PC-3 (cell line): ENCODE measurements around the gene INPP5F. TPM values are rescaled to one million over a fixed set of nuclear protein-coding genes. Genes with fewer than 3 reads are reported as not detected.

ENCODE experiments used
- ATAC-seq: fragments of 200-7000 bp; cut with Tn5 transposase; 2 replicates; pipeline ENCODE4 v1.9.1; 2020; ENCODE audit warnings: mild to moderate bottlenecking, moderate library complexity
- BruUV-seq: library from RNA; stranded (reverse); fragments of 400-500 nt; replicated peaks from 2 replicates; lab custom pipeline; 2021; lab: Mats Ljungman, UMichigan
- CTCF ChIA-PET: fragments of 300-600 bp; sonication (Branson Sonifier 250); formaldehyde crosslinking; loops from one replicate; lab custom pipeline; 2022; ENCODE audit warnings: antibody characterized with exemption; lab: Charles Lee
- POLR2A ChIA-PET: fragments of 300-600 bp; sonication (Branson Sonifier 250); formaldehyde crosslinking; loops from one replicate; lab custom pipeline; 2022; ENCODE audit warnings: antibody characterized with exemption; ENCODE audit not compliant: unreplicated experiment; lab: Charles Lee
- DNase-seq: peaks from one replicate; pipeline ENCODE4 v3.0.0-alpha.2; 2015
- H2AFZ ChIP-seq: fragments of 300-600 bp; sonication (generic); 2 replicates; pipeline ENCODE4 v1.6.0; 2016; ENCODE audit warnings: antibody characterized with exemption, low read length
- H3F3A ChIP-seq: fragments of 300-600 bp; sonication (generic); one replicate; pipeline ENCODE4 v1.6.0; 2017; ENCODE audit warnings: antibody characterized with exemption, low read length, control low read depth, mild to moderate bottlenecking; ENCODE audit not compliant: unreplicated experiment
- H3K27ac ChIP-seq: fragments of 300-600 bp; sonication (generic); 2 replicates; pipeline ENCODE4 v1.5.1; 2016; ENCODE audit warnings: mild to moderate bottlenecking, low read length
- H3K27me3 ChIP-seq: fragments of 300-600 bp; sonication (generic); 2 replicates; pipeline ENCODE4 v1.6.1; 2016; ENCODE audit warnings: low read length, mixed read lengths
- H3K36me3 ChIP-seq: fragments of 300-600 bp; sonication (generic); 2 replicates; pipeline ENCODE4 v1.6.1; 2016; ENCODE audit warnings: low read depth, mixed run types, low read length, mixed read lengths
- H3K4me1 ChIP-seq: fragments of 300-600 bp; sonication (generic); 2 replicates; pipeline ENCODE4 v1.5.1; 2016; ENCODE audit warnings: low read length; ENCODE audit not compliant: insufficient read depth
- H3K4me2 ChIP-seq: fragments of 300-600 bp; sonication (generic); 2 replicates; pipeline ENCODE4 v1.6.0; 2016; ENCODE audit warnings: low read length
- H3K4me3 ChIP-seq: fragments of 300-600 bp; sonication (generic); 2 replicates; pipeline ENCODE4 v1.5.1; 2016; ENCODE audit warnings: mild to moderate bottlenecking, low read length, mixed read lengths
- H3K79me2 ChIP-seq: fragments of 300-600 bp; sonication (generic); 2 replicates; pipeline ENCODE4 v1.6.1; 2017; ENCODE audit warnings: low read length, mixed read lengths
- H3K9ac ChIP-seq: fragments of 300-600 bp; sonication (generic); 2 replicates; pipeline ENCODE4 v1.6.0; 2016; ENCODE audit warnings: mild to moderate bottlenecking, low read length
- H3K9me2 ChIP-seq: fragments of 300-600 bp; sonication (generic); replicated peaks from 2 replicates; pipeline ENCODE4 v1.6.1; 2016; ENCODE audit warnings: mixed run types, low read length, mixed read lengths
- H3K9me3 ChIP-seq: fragments of 300-600 bp; sonication (generic); 2 replicates; pipeline ENCODE4 v1.6.1; 2016; ENCODE audit warnings: low read length, mixed read lengths
- H4K20me1 ChIP-seq: fragments of 300-600 bp; sonication (generic); 2 replicates; pipeline ENCODE4 v1.6.1; 2016; ENCODE audit warnings: low read length, mixed read lengths
- EZH2 ChIP-seq: fragments of 300-600 bp; sonication (generic); IDR thresholded peaks from one replicate; pipeline ENCODE4 v1.6.1; 2017; ENCODE audit warnings: antibody characterized with exemption, mild to moderate bottlenecking, low read length; ENCODE audit not compliant: unreplicated experiment
- EZH2phosphoT487 ChIP-seq: fragments of 300-600 bp; sonication (generic); IDR thresholded peaks from 2 replicates; pipeline ENCODE4 v1.6.1; 2018; ENCODE audit warnings: mild to moderate bottlenecking, antibody characterized with exemption, low read length, borderline replicate concordance
- intact Hi-C: fragments of 100-400 bp; cut with micrococcal nuclease; formaldehyde crosslinking; loops from 2 replicates; pipeline ENCODE4 v1.9.0; 2023
- total RNA-seq: library from RNA; depleted of rRNA; stranded (reverse); fragments of >200 nt; gene quantifications from 2 replicates; pipeline ENCODE4 v1.2.3, GENCODE V29; 2014
- TF ChIP-seq, protein P1 (sequence below): fragments of 300-600 bp; sonication (generic); conservative IDR thresholded peaks from 2 replicates; pipeline ENCODE4 v1.5.1; 2017; ENCODE audit warnings: antibody characterized with exemption, low read depth, mild to moderate bottlenecking, low read length

The INPP5F gene
- total RNA-seq, 1 experiment from 2014 or later: 8.2 TPM

DNA sequence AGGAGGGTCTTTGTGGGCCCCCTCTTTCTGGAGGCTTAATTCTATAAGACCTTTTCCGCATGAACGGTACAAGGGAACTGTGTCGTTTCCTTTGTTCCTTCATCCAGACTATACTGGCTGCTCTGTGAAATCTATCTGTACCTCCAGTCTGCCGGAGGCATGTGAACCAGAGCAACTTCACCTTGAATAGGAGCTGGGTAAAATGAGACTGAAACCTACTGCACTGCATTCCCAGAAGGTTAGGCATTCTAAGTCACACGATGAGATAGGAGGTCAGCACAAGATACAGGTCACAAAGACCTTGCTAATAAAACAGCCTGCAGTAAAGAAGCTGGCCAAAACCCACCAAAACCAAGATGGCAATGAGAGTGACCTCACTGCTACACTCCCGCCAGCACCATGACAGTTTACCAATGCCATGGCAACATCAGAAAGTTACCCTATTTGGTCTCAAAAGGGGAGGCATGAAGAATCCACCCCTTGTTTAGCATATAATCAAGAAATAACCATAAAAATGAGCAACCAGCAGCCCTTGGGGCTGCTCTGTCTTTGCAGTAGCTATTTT is 36.8 kb upstream of the INPP5F start:
- POLR2A ChIA-PET: no interaction called here
- no peak overlapping the region for H3K9ac ChIP-seq
- no peaks in the 10 kb centered on the region for H3K9me2 ChIP-seq
- no peak overlapping the region for H3K4me3 ChIP-seq
- no peaks in the 10 kb centered on the region for H3F3A ChIP-seq
- H3K9me3 ChIP-seq: no peaks in the 10 kb centered on the region
- no peaks in the 10 kb centered on the region for H3K36me3 ChIP-seq
- H3K79me2 ChIP-seq: no peaks in the 10 kb centered on the region
- ATAC-seq (no peak), DNase-seq (no peak)
- H3K27ac ChIP-seq: no peak overlapping the region
- intact Hi-C loops: loop anchor here (5.0 kb wide), 2 partner anchors 168 to 183 kb away; partner anchors contain the start of gene MCMBP
- CTCF ChIA-PET: no interaction called here
- H3K27me3 ChIP-seq: no peaks in the 10 kb centered on the region
- peaks cover 20% of the 10 kb centered on the region for H3K4me1 ChIP-seq
- BruUV-seq: no TSS peak
- no peak overlapping the region for H2AFZ ChIP-seq
- H4K20me1 ChIP-seq: no peaks in the 10 kb centered on the region
- TF ChIP-seq EZH2phosphoT487 (no peak), EZH2 (no peak)
- TF ChIP-seq, protein P1, sequence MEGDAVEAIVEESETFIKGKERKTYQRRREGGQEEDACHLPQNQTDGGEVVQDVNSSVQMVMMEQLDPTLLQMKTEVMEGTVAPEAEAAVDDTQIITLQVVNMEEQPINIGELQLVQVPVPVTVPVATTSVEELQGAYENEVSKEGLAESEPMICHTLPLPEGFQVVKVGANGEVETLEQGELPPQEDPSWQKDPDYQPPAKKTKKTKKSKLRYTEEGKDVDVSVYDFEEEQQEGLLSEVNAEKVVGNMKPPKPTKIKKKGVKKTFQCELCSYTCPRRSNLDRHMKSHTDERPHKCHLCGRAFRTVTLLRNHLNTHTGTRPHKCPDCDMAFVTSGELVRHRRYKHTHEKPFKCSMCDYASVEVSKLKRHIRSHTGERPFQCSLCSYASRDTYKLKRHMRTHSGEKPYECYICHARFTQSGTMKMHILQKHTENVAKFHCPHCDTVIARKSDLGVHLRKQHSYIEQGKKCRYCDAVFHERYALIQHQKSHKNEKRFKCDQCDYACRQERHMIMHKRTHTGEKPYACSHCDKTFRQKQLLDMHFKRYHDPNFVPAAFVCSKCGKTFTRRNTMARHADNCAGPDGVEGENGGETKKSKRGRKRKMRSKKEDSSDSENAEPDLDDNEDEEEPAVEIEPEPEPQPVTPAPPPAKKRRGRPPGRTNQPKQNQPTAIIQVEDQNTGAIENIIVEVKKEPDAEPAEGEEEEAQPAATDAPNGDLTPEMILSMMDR: no peak
- H3K4me2 ChIP-seq: no peak overlapping the region

DNA sequence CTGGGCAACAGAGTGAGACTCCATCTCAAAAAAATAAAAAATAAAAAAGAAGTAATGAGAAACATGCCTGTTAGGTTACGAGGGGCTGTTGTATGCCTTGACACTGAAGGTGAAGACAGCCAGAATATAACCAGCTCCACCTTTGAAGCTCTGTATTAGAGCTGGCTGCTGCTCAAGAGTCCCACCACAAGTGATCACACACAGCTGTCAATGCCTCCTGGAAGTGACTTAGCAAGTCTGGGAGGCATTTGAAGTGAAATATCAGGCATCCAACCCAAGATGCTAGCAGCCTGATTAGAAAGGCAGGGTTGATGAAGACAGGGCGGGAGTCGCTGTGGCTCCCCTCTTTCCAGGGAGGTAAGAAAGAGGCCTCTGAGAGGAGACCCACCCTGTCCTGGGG is 34.1 kb upstream of the INPP5F start:
- H3K27ac ChIP-seq: no peak overlapping the region
- H3K4me2 ChIP-seq: no peak overlapping the region
- no peaks in the 10 kb centered on the region for H3K79me2 ChIP-seq
- DNase-seq (no peak), ATAC-seq (no peak)
- intact Hi-C loops: no loop called here
- no peak overlapping the region for H3K4me3 ChIP-seq
- no peaks in the 10 kb centered on the region for H4K20me1 ChIP-seq
- POLR2A ChIA-PET: no interaction called here
- no peaks in the 10 kb centered on the region for H3K36me3 ChIP-seq
- no peaks in the 10 kb centered on the region for H3K27me3 ChIP-seq
- no peaks in the 10 kb centered on the region for H3F3A ChIP-seq
- H3K9ac ChIP-seq: no peak overlapping the region
- TF ChIP-seq EZH2: no peak
- TF ChIP-seq EZH2phosphoT487: no peak
- TF ChIP-seq, protein P1: no peak
- CTCF ChIA-PET: no interaction called here
- H2AFZ ChIP-seq: no peak overlapping the region
- no peaks in the 10 kb centered on the region for H3K9me3 ChIP-seq
- H3K4me1 ChIP-seq: peaks cover 17% of the 10 kb centered on the region
- H3K9me2 ChIP-seq: no peaks in the 10 kb centered on the region
- BruUV-seq: no TSS peak

DNA sequence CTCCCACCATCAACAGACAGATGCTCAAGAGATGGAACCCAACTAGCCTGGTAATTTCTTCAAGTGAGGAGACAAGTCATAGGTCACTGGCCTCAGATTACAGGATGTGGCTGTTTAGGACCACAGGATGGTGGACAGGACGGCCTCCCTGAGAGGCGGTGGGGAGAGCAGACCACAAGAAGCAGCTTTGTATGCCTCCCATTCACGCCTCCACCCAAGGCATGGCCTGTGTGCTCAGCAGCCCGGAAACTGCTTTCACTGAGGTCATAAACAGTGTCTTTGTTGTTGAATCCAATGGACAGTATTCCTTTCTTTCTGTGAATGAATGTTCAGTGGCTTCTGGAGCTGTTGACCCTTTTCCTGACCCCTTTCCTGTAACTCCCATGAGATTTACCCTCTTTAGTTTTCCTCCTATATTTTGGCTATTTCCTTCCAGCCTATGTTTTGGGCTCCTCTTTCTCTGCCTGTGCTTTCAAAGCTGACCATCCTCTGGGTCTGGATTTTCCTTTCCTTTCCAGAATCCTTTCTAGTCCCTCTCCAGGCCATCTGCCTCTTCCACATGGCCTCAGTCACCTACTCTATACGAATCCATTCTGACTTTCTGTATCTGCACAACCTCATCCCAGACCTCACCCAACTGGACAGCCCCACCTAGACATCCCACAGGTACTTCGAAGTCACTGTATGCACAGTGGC is 32.4 kb upstream of the INPP5F start:
- H3K36me3 ChIP-seq: no peaks in the 10 kb centered on the region
- H3K4me2 ChIP-seq: no peak overlapping the region
- no peaks in the 10 kb centered on the region for H3K27me3 ChIP-seq
- no peaks in the 10 kb centered on the region for H4K20me1 ChIP-seq
- DNase-seq (no peak), ATAC-seq (no peak)
- intact Hi-C loops: no loop called here
- no peaks in the 10 kb centered on the region for H3K9me2 ChIP-seq
- H3F3A ChIP-seq: no peaks in the 10 kb centered on the region
- TF ChIP-seq EZH2phosphoT487 (no peak), EZH2 (no peak)
- TF ChIP-seq, protein P1: no peak
- POLR2A ChIA-PET: no interaction called here
- no peaks in the 10 kb centered on the region for H3K79me2 ChIP-seq
- no peak overlapping the region for H3K27ac ChIP-seq
- no peak overlapping the region for H3K4me3 ChIP-seq
- peaks cover 2% of the 10 kb centered on the region for H3K4me1 ChIP-seq
- H3K9ac ChIP-seq: no peak overlapping the region
- BruUV-seq: no TSS peak
- H3K9me3 ChIP-seq: no peaks in the 10 kb centered on the region
- CTCF ChIA-PET: no interaction called here
- no peak overlapping the region for H2AFZ ChIP-seq
